H9 (cell line): ENCODE data around the gene SULF2. TPM values are rescaled to one million over a fixed set of nuclear protein-coding genes. Genes with fewer than 3 reads are reported as not detected.

ENCODE experiments used
- DNase-seq: peaks from one replicate; pipeline ENCODE4 v3.0.0-alpha.2; 2017
- H2AFZ ChIP-seq: one replicate; pipeline ENCODE4 v1.6.1; 2013; ENCODE audit warnings: mild to moderate bottlenecking, low read length, control low read depth, moderate library complexity
- H2AK5ac ChIP-seq: 2 replicates; pipeline ENCODE4 v1.6.1; 2013; ENCODE audit warnings: low read length, control low read depth, mixed read lengths; ENCODE audit not compliant: insufficient read length
- H2BK120ac ChIP-seq: one replicate; pipeline ENCODE4 v1.6.1; 2013; ENCODE audit warnings: low read depth, mild to moderate bottlenecking, low read length, control low read depth, inconsistent platforms; ENCODE audit not compliant: poor library complexity, severe bottlenecking
- H2BK12ac ChIP-seq: 2 replicates; pipeline ENCODE4 v1.6.1; 2013; ENCODE audit warnings: low read length, control low read depth, mixed read lengths, low read depth; ENCODE audit not compliant: insufficient read length
- H2BK15ac ChIP-seq: 2 replicates; pipeline ENCODE4 v1.6.1; 2013; ENCODE audit warnings: low read depth, low read length, control low read depth
- H2BK20ac ChIP-seq: one replicate; pipeline ENCODE4 v1.6.1; 2013; ENCODE audit warnings: low read depth, mild to moderate bottlenecking, low read length, control low read depth, inconsistent platforms; ENCODE audit not compliant: poor library complexity, severe bottlenecking
- H2BK5ac ChIP-seq: 2 replicates; pipeline ENCODE4 v1.6.1; 2013; ENCODE audit warnings: low read length, control low read depth, mixed read lengths; ENCODE audit not compliant: insufficient read length
- H3K14ac ChIP-seq: 2 replicates; pipeline ENCODE4 v1.6.1; 2013; ENCODE audit warnings: low read length, control low read depth; ENCODE audit not compliant: insufficient read depth
- H3K18ac ChIP-seq: 2 replicates; pipeline ENCODE4 v1.6.1; 2013; ENCODE audit warnings: low read depth, mild to moderate bottlenecking, mixed read lengths, low read length, control low read depth; ENCODE audit not compliant: insufficient read length
- H3K23ac ChIP-seq: 2 replicates; pipeline ENCODE4 v1.6.1; 2013; ENCODE audit warnings: low read length, control low read depth, mixed read lengths, low read depth; ENCODE audit not compliant: insufficient read length
- H3K23me2 ChIP-seq: 2 replicates; pipeline ENCODE4 v1.6.1; 2013; ENCODE audit warnings: low read depth, mild to moderate bottlenecking, mixed read lengths, low read length, control low read depth; ENCODE audit not compliant: insufficient read length, poor library complexity, severe bottlenecking
- H3K27ac ChIP-seq: 2 replicates; pipeline ENCODE4 v1.5.1; 2013; ENCODE audit warnings: low read length, control low read depth, mixed read lengths, low read depth; ENCODE audit not compliant: insufficient read length
- H3K27me3 ChIP-seq: 2 replicates; pipeline ENCODE4 v1.6.1; 2013; ENCODE audit warnings: low read length, control low read depth, inconsistent platforms; ENCODE audit not compliant: insufficient read depth
- H3K4ac ChIP-seq: 2 replicates; pipeline ENCODE4 v1.6.1; 2013; ENCODE audit warnings: low read depth, mild to moderate bottlenecking, control low read depth, inconsistent platforms, low read length, moderate library complexity
- H3K4me1 ChIP-seq: 2 replicates; pipeline ENCODE4 v1.6.1; 2013; ENCODE audit warnings: low read length, control low read depth, inconsistent platforms; ENCODE audit not compliant: insufficient read depth
- H3K4me2 ChIP-seq: 2 replicates; pipeline ENCODE4 v1.6.1; 2013; ENCODE audit warnings: low read length, control low read depth, mixed read lengths; ENCODE audit not compliant: insufficient read length, insufficient read depth
- H3K56ac ChIP-seq: 2 replicates; pipeline ENCODE4 v1.6.1; 2013; ENCODE audit warnings: low read depth, mild to moderate bottlenecking, mixed read lengths, low read length, control low read depth; ENCODE audit not compliant: insufficient read length
- H3K79me1 ChIP-seq: 2 replicates; pipeline ENCODE4 v1.6.1; 2013; ENCODE audit warnings: low read depth, mild to moderate bottlenecking, moderate library complexity, low read length, control low read depth, inconsistent platforms; ENCODE audit not compliant: insufficient read depth, poor library complexity, severe bottlenecking
- H3K79me2 ChIP-seq: 2 replicates; pipeline ENCODE4 v1.6.1; 2013; ENCODE audit warnings: low read length, control low read depth, inconsistent platforms; ENCODE audit not compliant: insufficient read depth
- H3K9ac ChIP-seq: 2 replicates; pipeline ENCODE4 v1.6.1; 2013; ENCODE audit warnings: low read length, control low read depth, mixed read lengths; ENCODE audit not compliant: insufficient read length; ENCODE audit errors: extremely low read depth
- H3K9me3 ChIP-seq: one replicate; pipeline ENCODE4 v1.6.1; 2013; ENCODE audit warnings: low read depth, low read length, inconsistent platforms; ENCODE audit not compliant: control insufficient read depth
- H3T11ph ChIP-seq: one replicate; pipeline ENCODE4 v1.6.1; 2013; ENCODE audit warnings: mild to moderate bottlenecking, low read length, control low read depth, inconsistent platforms
- H4K20me1 ChIP-seq: one replicate; pipeline ENCODE4 v1.6.1; 2013; ENCODE audit not compliant: control insufficient read depth, insufficient read length, insufficient read depth
- H4K5ac ChIP-seq: 2 replicates; pipeline ENCODE4 v1.6.1; 2013; ENCODE audit warnings: low read depth, mild to moderate bottlenecking, mixed read lengths, low read length, control low read depth; ENCODE audit not compliant: insufficient read length
- H4K8ac ChIP-seq: replicated peaks from 2 replicates; pipeline ENCODE4 v1.6.1; 2013; ENCODE audit warnings: low read length, control low read depth, mixed read lengths, low read depth; ENCODE audit not compliant: insufficient read length
- H4K91ac ChIP-seq: 2 replicates; pipeline ENCODE4 v1.6.1; 2013; ENCODE audit warnings: low read depth, mild to moderate bottlenecking, moderate library complexity, mixed read lengths, low read length, control low read depth; ENCODE audit not compliant: insufficient read length
- H3K27ac Mint-ChIP-seq, 3 experiments: 2 replicates in 2 of 3; 3 replicates in 1 of 3; pipeline ENCODE4 v1.8.0; 2020 to 2021; ENCODE audit warnings: mixed read lengths in 3 of 3, mild to moderate bottlenecking in 1 of 3, moderate library complexity in 1 of 3
- H3K27me3 Mint-ChIP-seq: 2 replicates; pipeline ENCODE4 v1.8.0; 2021; ENCODE audit warnings: low read depth, mild to moderate bottlenecking, moderate library complexity, mixed read lengths
- H3K36me3 Mint-ChIP-seq, 3 experiments: 2 replicates in 2 of 3; 3 replicates in 1 of 3; pipeline ENCODE4 v1.8.0; 2020 to 2021; ENCODE audit warnings: low read depth in 3 of 3, mixed read lengths in 3 of 3; ENCODE audit not compliant: insufficient read depth in 1 of 3
- H3K4me1 Mint-ChIP-seq, 2 experiments: 2 replicates each; pipeline ENCODE4 v1.8.0; 2020; ENCODE audit warnings: mixed read lengths in 2 of 2
- H3K4me3 Mint-ChIP-seq, 2 experiments: 2 replicates in 1 of 2; 3 replicates in 1 of 2; pipeline ENCODE4 v1.8.0; 2020 to 2021; ENCODE audit warnings: mild to moderate bottlenecking in 2 of 2, mixed read lengths in 2 of 2, moderate library complexity in 1 of 2
- H3K9me3 Mint-ChIP-seq, 2 experiments: 2 replicates in 1 of 2; 3 replicates in 1 of 2; pipeline ENCODE4 v1.8.0; 2020; ENCODE audit warnings: mild to moderate bottlenecking in 2 of 2, mixed read lengths in 2 of 2, moderate library complexity in 1 of 2
- WGBS: extraction: QIAGEN DNeasy Blood & Tissue Kit; methylation state at CpG from one replicate; pipeline ENCODE4 v1.1.7; 2013; ENCODE audit warnings: missing lambda C conversion rate, low lambda C conversion rate, mixed read lengths; ENCODE audit not compliant: insufficient read length; ENCODE audit errors: extremely low coverage; 5-methylcytosine and 5-hydroxymethylcytosine counted together
- total RNA-seq: library from RNA; stranded (reverse); gene quantifications from 2 replicates; pipeline ENCODE4 v1.2.1, GENCODE V29; 2021
- TF ChIP-seq, protein P1 (sequence below): fragments of 200-600 bp; sonication (generic); conservative IDR thresholded peaks from 3 replicates; pipeline ENCODE4 v1.8.0; 2021; ENCODE audit warnings: antibody characterized with exemption, mild to moderate bottlenecking

SULF2 gene
- total RNA-seq, 1 experiment from 2014 or later, result 31.2 TPM

DNA sequence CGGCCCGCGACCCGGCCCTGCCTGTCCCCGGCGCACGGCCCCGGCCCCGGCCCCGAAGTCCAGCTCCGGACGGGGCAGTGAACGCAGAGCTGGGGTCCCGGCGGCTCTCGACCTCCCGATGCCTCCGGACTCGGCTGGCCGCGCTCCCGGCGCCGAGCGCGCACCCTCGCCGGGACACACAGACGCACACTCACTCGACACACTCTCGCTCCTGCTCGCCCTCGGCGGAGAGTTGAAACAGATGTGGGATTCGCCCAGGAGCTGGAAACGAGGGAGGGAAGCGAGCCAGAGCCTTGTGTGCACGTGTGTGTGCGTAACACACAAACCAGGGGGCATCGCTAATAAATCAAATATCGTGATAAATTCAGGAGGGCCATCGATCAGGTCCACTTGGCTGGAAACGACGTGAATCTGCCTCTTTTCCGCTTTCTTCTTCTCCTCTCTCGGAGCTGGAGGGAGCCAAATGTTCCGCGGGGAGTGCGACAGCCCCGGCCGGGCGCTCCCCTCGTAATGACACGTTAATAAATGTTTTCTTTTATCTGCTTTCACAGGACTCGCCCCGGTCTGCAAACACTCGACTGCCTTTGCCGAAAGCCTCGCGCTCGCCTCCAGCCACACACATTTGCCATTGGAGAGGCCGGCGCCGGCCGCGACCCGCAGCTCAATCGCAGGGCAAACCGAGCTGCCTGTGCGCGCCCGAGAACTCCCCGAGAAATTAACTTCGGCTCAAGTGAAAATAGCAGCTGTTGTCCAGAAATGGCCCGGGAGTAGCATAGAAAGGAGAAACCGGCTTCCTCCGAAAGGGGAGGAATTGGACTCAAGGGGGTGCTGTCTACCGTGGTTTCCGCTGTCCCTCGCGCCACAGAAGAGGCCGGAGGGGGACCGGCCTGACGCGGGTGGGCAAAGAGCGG is 828 bp upstream of the SULF2 start:
- Mint-ChIP-seq H3K36me3 (no peaks in the 10 kb centered on the region; a peak in 1 of 7 replicates), H3K27ac (peak overlapping the region in 1 of 3 experiments; percentile 87; a peak in 1 of 7 replicates), H3K27me3 (peaks cover 45% of the 10 kb centered on the region), H3K4me1 (peaks cover 33 to 34% of the 10 kb centered on the region in 2 experiments), H3K4me3 (peak overlapping the region; percentile 75 to 94), H3K9me3 (no peaks in the 10 kb centered on the region)
- WGBS, result no CpG with 5 or more reads among the region's 86 CpGs
- DNase-seq, result peak; percentile 67
- Histone ChIP-seq H4K8ac (no peak overlapping the region), H3K4me2 (peak overlapping the region; percentile 87), H2BK20ac (no peak overlapping the region), H3K56ac (no peak overlapping the region), H3K79me2 (no peaks in the 10 kb centered on the region), H2BK5ac (no peak overlapping the region), H3K27me3 (peaks cover 13% of the 10 kb centered on the region; the same call in 1 of the 2 replicates), H4K20me1 (peaks cover 4% of the 10 kb centered on the region), H3K18ac (peak overlapping the region; percentile 22), H3T11ph (no peak overlapping the region), H3K27ac (no peak overlapping the region), H4K91ac (no peak overlapping the region), H3K23me2 (peaks cover 10% of the 10 kb centered on the region), H2BK120ac (no peak overlapping the region), H3K14ac (peak overlapping the region; percentile 2; the same call in 1 of the 2 replicates), H3K9ac (peak overlapping the region; percentile 27), H3K4ac (no peak overlapping the region), H3K23ac (no peak overlapping the region), H2BK15ac (no peak overlapping the region; the same call in 1 of the 2 replicates), H3K9me3 (no peaks in the 10 kb centered on the region), H2BK12ac (no peak overlapping the region), H4K5ac (no peak overlapping the region), H3K79me1 (no peaks in the 10 kb centered on the region), H2AK5ac (no peak overlapping the region), H3K4me1 (peaks cover 3% of the 10 kb centered on the region), H2AFZ (no peak overlapping the region)
- TF ChIP-seq, protein P1, sequence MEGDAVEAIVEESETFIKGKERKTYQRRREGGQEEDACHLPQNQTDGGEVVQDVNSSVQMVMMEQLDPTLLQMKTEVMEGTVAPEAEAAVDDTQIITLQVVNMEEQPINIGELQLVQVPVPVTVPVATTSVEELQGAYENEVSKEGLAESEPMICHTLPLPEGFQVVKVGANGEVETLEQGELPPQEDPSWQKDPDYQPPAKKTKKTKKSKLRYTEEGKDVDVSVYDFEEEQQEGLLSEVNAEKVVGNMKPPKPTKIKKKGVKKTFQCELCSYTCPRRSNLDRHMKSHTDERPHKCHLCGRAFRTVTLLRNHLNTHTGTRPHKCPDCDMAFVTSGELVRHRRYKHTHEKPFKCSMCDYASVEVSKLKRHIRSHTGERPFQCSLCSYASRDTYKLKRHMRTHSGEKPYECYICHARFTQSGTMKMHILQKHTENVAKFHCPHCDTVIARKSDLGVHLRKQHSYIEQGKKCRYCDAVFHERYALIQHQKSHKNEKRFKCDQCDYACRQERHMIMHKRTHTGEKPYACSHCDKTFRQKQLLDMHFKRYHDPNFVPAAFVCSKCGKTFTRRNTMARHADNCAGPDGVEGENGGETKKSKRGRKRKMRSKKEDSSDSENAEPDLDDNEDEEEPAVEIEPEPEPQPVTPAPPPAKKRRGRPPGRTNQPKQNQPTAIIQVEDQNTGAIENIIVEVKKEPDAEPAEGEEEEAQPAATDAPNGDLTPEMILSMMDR, result peak; percentile 78
